DND-41 (cell line): Measurements from ENCODE around the gene KLHL3.

ENCODE experiments used
- ATAC-seq: fragments of 200-7000 bp; cut with Tn5 transposase; 3 replicates; pipeline ENCODE4 v1.9.1; 2021; ENCODE audit warnings: low read depth; ENCODE audit not compliant: insufficient read depth
- DNase-seq: peaks from one replicate; pipeline ENCODE4 v3.0.0-alpha.2; 2020
- H2AFZ ChIP-seq: 2 replicates; pipeline ENCODE4 v1.6.0; 2012; ENCODE audit warnings: low read depth, low read length
- H3K27ac ChIP-seq: 2 replicates; pipeline ENCODE4 v1.5.1; 2012; ENCODE audit warnings: low read length, inconsistent platforms
- H3K27me3 ChIP-seq: fragments of 200-600 bp; sonication (generic); 2 replicates; pipeline ENCODE4 v1.6.0; 2012; ENCODE audit warnings: low read length, mild to moderate bottlenecking, inconsistent platforms; ENCODE audit not compliant: insufficient read depth, poor library complexity
- H3K36me3 ChIP-seq: 2 replicates; pipeline ENCODE4 v1.5.1; 2012; ENCODE audit warnings: low read length, inconsistent platforms; ENCODE audit not compliant: insufficient read depth
- H3K4me1 ChIP-seq: 2 replicates; pipeline ENCODE4 v1.5.1; 2012; ENCODE audit warnings: mild to moderate bottlenecking, low read length; ENCODE audit not compliant: insufficient read depth
- H3K4me2 ChIP-seq: 2 replicates; pipeline ENCODE4 v1.6.0; 2012; ENCODE audit warnings: mild to moderate bottlenecking, moderate library complexity, low read length, inconsistent platforms; ENCODE audit not compliant: insufficient read depth
- H3K4me3 ChIP-seq, 2 experiments: fragments of 200-600 bp in 1 of 2; shearing (Covaris generic) in 1 of 2; 2 replicates each; pipeline ENCODE4 v1.5.1; 2012 to 2016; ENCODE audit warnings: inconsistent platforms in 2 of 2, low read length in 2 of 2, mild to moderate bottlenecking in 2 of 2, low read depth in 1 of 2, moderate library complexity in 1 of 2
- H3K79me2 ChIP-seq: 2 replicates; pipeline ENCODE4 v1.6.0; 2012; ENCODE audit warnings: low read length, inconsistent platforms; ENCODE audit not compliant: insufficient read depth
- H3K9ac ChIP-seq: 2 replicates; pipeline ENCODE4 v1.6.0; 2012; ENCODE audit warnings: low read depth, mild to moderate bottlenecking, inconsistent platforms, low read length, moderate library complexity
- H3K9me3 ChIP-seq: 2 replicates; pipeline ENCODE4 v1.5.1; 2012; ENCODE audit warnings: low read length, moderate library complexity, mild to moderate bottlenecking, inconsistent platforms; ENCODE audit not compliant: insufficient read depth, severe bottlenecking
- H4K20me1 ChIP-seq: 2 replicates; pipeline ENCODE4 v1.6.0; 2012; ENCODE audit warnings: low read length; ENCODE audit not compliant: insufficient read depth
- EZH2 ChIP-seq: IDR thresholded peaks from 3 replicates; pipeline ENCODE4 v1.6.1; 2012; ENCODE audit warnings: borderline replicate concordance, low read depth, mild to moderate bottlenecking, moderate library complexity, low read length, inconsistent platforms; ENCODE audit not compliant: severe bottlenecking
- TF ChIP-seq, protein P1 (sequence below): IDR thresholded peaks from 2 replicates; pipeline ENCODE4 v1.5.1; 2012; ENCODE audit warnings: borderline replicate concordance, low read length, moderate library complexity, mild to moderate bottlenecking; ENCODE audit not compliant: poor library complexity, severe bottlenecking; ENCODE audit errors: extremely low read depth

KLHL3 gene

DNA sequence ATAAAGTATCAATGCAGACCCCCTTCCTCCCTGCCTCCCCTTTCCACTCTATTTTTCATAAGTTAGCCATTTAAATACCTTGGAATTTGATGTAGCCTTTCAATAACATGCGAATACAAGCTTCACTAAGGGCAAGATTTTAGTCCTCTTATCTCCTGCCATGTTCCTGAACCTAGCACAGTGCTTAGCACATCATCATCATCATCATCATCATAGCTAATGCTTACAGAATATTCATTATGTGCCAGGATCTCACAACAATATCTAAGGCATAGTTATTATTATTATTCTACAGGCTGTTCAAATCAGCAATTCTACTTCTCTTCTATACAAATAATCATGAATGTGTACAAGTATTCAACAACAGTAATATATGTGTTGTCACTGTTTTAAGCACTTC is 20.4 kb downstream of the KLHL3 start:
- Histone ChIP-seq H2AFZ (no peak overlapping the region), H3K4me2 (no peak overlapping the region)

DNA sequence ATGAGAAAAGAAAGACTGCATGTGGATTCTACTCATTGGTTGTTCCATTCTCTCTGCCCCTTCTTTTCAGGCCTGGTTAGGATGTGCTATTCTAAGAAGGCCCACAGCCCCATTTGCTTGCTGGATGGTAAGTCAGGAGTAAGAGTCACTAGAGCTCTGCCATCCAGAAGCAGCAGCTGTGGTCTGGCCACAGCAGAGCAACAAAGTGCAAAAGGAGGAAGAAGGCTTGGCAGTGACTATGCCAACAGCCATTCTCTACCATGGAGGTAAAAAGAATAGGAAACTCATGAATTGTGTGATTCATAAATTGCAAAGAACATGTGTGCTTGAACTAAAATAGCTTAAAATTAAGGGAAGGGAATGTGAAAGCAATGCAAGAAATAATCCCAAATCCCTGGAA is 20.9 kb downstream of the KLHL3 start:
- H3K36me3 ChIP-seq: peaks cover 3% of the 10 kb centered on the region; the same call in 1 of the 2 replicates
- H3K9me3 ChIP-seq: no peaks in the 10 kb centered on the region
- no peaks in the 10 kb centered on the region for H3K27me3 ChIP-seq
- DNase-seq (no peak), ATAC-seq (no peak; the same call in 2 of the 3 replicates)
- H2AFZ ChIP-seq: no peak overlapping the region
- H3K4me3 ChIP-seq: no peak overlapping the region
- no peaks in the 10 kb centered on the region for H4K20me1 ChIP-seq
- H3K27ac ChIP-seq: no peak overlapping the region
- H3K4me2 ChIP-seq: no peak overlapping the region
- no peaks in the 10 kb centered on the region for H3K79me2 ChIP-seq
- H3K4me1 ChIP-seq: no peaks in the 10 kb centered on the region
- H3K9ac ChIP-seq: no peak overlapping the region
- TF ChIP-seq, protein P1, sequence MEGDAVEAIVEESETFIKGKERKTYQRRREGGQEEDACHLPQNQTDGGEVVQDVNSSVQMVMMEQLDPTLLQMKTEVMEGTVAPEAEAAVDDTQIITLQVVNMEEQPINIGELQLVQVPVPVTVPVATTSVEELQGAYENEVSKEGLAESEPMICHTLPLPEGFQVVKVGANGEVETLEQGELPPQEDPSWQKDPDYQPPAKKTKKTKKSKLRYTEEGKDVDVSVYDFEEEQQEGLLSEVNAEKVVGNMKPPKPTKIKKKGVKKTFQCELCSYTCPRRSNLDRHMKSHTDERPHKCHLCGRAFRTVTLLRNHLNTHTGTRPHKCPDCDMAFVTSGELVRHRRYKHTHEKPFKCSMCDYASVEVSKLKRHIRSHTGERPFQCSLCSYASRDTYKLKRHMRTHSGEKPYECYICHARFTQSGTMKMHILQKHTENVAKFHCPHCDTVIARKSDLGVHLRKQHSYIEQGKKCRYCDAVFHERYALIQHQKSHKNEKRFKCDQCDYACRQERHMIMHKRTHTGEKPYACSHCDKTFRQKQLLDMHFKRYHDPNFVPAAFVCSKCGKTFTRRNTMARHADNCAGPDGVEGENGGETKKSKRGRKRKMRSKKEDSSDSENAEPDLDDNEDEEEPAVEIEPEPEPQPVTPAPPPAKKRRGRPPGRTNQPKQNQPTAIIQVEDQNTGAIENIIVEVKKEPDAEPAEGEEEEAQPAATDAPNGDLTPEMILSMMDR: no peak
- no peak for TF ChIP-seq EZH2

More for the DNA sequence above, 20.4 kb downstream of the KLHL3 start:
- Histone ChIP-seq H3K4me1 (no peaks in the 10 kb centered on the region), H3K9ac (no peak overlapping the region), H4K20me1 (no peaks in the 10 kb centered on the region), H3K9me3 (no peaks in the 10 kb centered on the region), H3K27ac (no peak overlapping the region), H3K27me3 (no peaks in the 10 kb centered on the region), H3K4me3 (no peak overlapping the region), H3K36me3 (peaks cover 3% of the 10 kb centered on the region; the same call in 1 of the 2 replicates), H3K79me2 (no peaks in the 10 kb centered on the region)
- DNase-seq (no peak), ATAC-seq (no peak)
- no peak for TF ChIP-seq EZH2
- TF ChIP-seq, protein P1: no peak

GRCh38 chr5:137714494-137714893 is 21.4 kb downstream of the KLHL3 start:
- peaks cover 1% of the 10 kb centered on the region; the same call in 1 of the 2 replicates for H3K36me3 ChIP-seq
- no peak overlapping the region for H3K4me3 ChIP-seq
- no peaks in the 10 kb centered on the region for H3K4me1 ChIP-seq
- no peak for TF ChIP-seq EZH2
- TF ChIP-seq, protein P1: no peak
- no peak overlapping the region for H3K27ac ChIP-seq
- no peaks in the 10 kb centered on the region for H3K79me2 ChIP-seq
- no peak overlapping the region for H3K4me2 ChIP-seq
- no peaks in the 10 kb centered on the region for H3K27me3 ChIP-seq
- no peaks in the 10 kb centered on the region for H3K9me3 ChIP-seq
- DNase-seq (no peak), ATAC-seq (no peak)
- H3K9ac ChIP-seq: no peak overlapping the region
- no peaks in the 10 kb centered on the region for H4K20me1 ChIP-seq
- no peak overlapping the region for H2AFZ ChIP-seq

DNA sequence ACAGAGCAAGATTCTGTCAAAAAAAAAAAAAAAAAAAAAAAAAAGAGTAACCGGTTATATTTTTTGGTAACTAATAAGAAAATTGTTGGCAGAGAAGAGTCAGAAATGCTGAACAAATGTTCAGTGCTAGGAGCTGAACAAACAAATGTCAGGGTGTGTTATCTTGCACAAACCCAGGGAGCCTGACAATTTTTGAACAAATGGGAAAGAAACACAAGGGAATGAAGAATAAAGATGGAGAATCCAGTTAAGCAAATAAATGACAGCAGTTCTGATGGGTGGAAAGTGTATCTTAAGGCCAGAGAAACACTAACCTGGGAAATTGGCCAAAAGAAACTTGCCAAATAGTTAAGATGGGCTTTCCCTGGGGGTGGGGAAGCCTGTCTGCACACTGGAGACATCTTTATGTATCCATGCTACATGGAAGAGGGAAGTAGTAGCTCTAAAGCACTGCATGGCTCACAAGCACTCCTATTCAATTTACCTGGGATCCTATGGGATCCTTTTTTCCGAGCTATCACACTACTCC is 23.7 kb downstream of the KLHL3 start:
- Histone ChIP-seq H3K27ac (no peak overlapping the region), H3K9ac (no peak overlapping the region), H3K4me1 (no peaks in the 10 kb centered on the region), H3K36me3 (no peaks in the 10 kb centered on the region; the same call in 1 of the 2 replicates), H4K20me1 (no peaks in the 10 kb centered on the region), H3K79me2 (no peaks in the 10 kb centered on the region), H3K4me3 (no peak overlapping the region), H3K4me2 (no peak overlapping the region), H3K9me3 (no peaks in the 10 kb centered on the region), H2AFZ (no peak overlapping the region), H3K27me3 (no peaks in the 10 kb centered on the region)
- no peak for DNase-seq
- ATAC-seq: no peak
- TF ChIP-seq, protein P1: no peak
- no peak for TF ChIP-seq EZH2
